Heart right ventricle (tissue), 16 donors: Measurements from ENCODE around the gene RPS8. TPM values are rescaled to one million over a fixed set of nuclear protein-coding genes. Genes with fewer than 3 reads are reported as not detected.
A peak's percentile ranks its signal among the peaks of the same experiment; 100 is the strongest.

Experiments used
- ATAC-seq, 8 donors: fragments of 200-7000 bp; cut with Tn5 transposase; one replicate each; pipeline ENCODE4 v1.9.1; 2020; ENCODE audit warnings: mild to moderate bottlenecking in 8 of 8, moderate library complexity in 8 of 8, moderate number of reproducible peaks in 1 of 8
- DNase-seq, 2 donors: peaks; one replicate each; pipeline ENCODE4 v3.0.0-alpha.2; 2020
- H3K27ac ChIP-seq, 10 donors: fragments of 200-600 bp; sonication (generic) in 2 of 10; one replicate each; pipeline versions ENCODE4 v1.5.0 to v1.8.0; 2020 to 2022; ENCODE audit warnings: mild to moderate bottlenecking in 3 of 10
- H3K27me3 ChIP-seq, 7 donors: fragments of 200-600 bp; one replicate each; pipeline ENCODE4 v1.8.0; 2021 to 2022; ENCODE audit warnings: mild to moderate bottlenecking in 2 of 7
- H3K36me3 ChIP-seq, 9 donors: fragments of 200-600 bp; sonication (generic) in 1 of 9; one replicate each; pipeline versions ENCODE4 v1.5.0 to v1.8.0; 2020 to 2022; ENCODE audit warnings: mild to moderate bottlenecking in 2 of 9
- H3K4me1 ChIP-seq, 9 donors: fragments of 200-600 bp; sonication (generic) in 1 of 9; one replicate each; pipeline versions ENCODE4 v1.5.0 to v1.8.0; 2020 to 2022; ENCODE audit warnings: mild to moderate bottlenecking in 4 of 9
- H3K4me3 ChIP-seq, 10 donors: fragments of 200-600 bp; sonication (generic) in 2 of 10; one replicate each; pipeline versions ENCODE4 v1.5.0 to v1.8.0; 2020 to 2022; ENCODE audit warnings: mild to moderate bottlenecking in 7 of 10, moderate library complexity in 2 of 10
- H3K9me3 ChIP-seq, 11 donors: fragments of 200-600 bp in 10 of 11; sonication (generic) in 2 of 11; one replicate each; pipeline versions ENCODE4 v1.5.0 to v1.8.0; 2013 to 2022; ENCODE audit warnings: mild to moderate bottlenecking in 2 of 11, control low read depth in 1 of 11, moderate library complexity in 1 of 11
- CTCF ChIP-seq, 9 donors: fragments of 200-600 bp; sonication (generic) in 2 of 9; IDR thresholded peaks; one replicate each; pipeline versions ENCODE4 v1.5.0 to v1.8.0; 2021 to 2022; ENCODE audit warnings: antibody characterized with exemption in 9 of 9, mild to moderate bottlenecking in 5 of 9, moderate library complexity in 1 of 9
- WGBS, 2 donors: extraction: QIAGEN DNeasy Blood & Tissue Kit; methylation state at CpG; one replicate each; pipeline ENCODE4 v1.1.7; 2013; ENCODE audit warnings: inconsistent platforms in 1 of 2; 5-methylcytosine and 5-hydroxymethylcytosine counted together
- intact Hi-C, 10 donors: fragments of 100-400 bp; cut with DNase I; formaldehyde crosslinking; loops; one replicate each; pipeline versions ENCODE4 v1.11.1 to v1.14.2; 2022
- polyA plus RNA-seq, 2 donors: library from polyadenylated mRNA; stranded (reverse); fragments of 200-250 nt; gene quantifications; one replicate each; pipeline ENCODE4 v1.2.3, GENCODE V29; 2013
- total RNA-seq, 10 donors: library from RNA; stranded (reverse); fragmentation: NEBNext Ultra II Directional in 3 of 10; extraction: Animal tissue kit (Norgen Biotek cat#: 25700) in 3 of 10; gene quantifications; one replicate each; pipeline versions ENCODE4 v1.2.1 to v1.2.4, GENCODE V29; 2021 to 2023
- donor health status: Arrhythmogenic right ventricular cardiomyopathy.
- donor health status: ischemic (EF 13 %, LVEDD 7.1; RV severe dilation, severe dysfunction).
- donor health status: healthy with polysubstance abuse.
- donor health status: DM: no; HTN: yes; CAD: no.
- donor health status: DM: no; HTN: no; CAD: no.
- donor health status: ischemic (EF 25% LVEDD 6.9; RV normal size, moderate dysfunction).
- donor health status: ischemic (EF 25% LVEDD 5.7; RV mildly dilated, moderate dysfunction).
- donor health status: healthy.
- donor health status: DM: yes; HTN: yes; CAD: no.
- donor health status: Ischemic cardiomyopathy.
- donor health status: ischemic (EF 35%, LVEDD 5.7; RV mildly dilated, moderate dysfunction).
- donor health status: nonischemic (EF 11% LVEDD 7.7; RV severe dilation, severe dysfunction).
- donor health status: DM: yes; HTN: yes; CAD: no.
- donor health status: PGD.
- donor health status: ischemic (EF 29% LVEDD 5.4; RV normal size, mild dysfunction).
- donor health status: nonischemic (EF 23%, LVEDD 6.1; RV moderate dilation, normal function).

The RPS8 gene
- total and polyA plus RNA-seq, 12 donors = 587 to 1,942 (median 729) TPM

DNA sequence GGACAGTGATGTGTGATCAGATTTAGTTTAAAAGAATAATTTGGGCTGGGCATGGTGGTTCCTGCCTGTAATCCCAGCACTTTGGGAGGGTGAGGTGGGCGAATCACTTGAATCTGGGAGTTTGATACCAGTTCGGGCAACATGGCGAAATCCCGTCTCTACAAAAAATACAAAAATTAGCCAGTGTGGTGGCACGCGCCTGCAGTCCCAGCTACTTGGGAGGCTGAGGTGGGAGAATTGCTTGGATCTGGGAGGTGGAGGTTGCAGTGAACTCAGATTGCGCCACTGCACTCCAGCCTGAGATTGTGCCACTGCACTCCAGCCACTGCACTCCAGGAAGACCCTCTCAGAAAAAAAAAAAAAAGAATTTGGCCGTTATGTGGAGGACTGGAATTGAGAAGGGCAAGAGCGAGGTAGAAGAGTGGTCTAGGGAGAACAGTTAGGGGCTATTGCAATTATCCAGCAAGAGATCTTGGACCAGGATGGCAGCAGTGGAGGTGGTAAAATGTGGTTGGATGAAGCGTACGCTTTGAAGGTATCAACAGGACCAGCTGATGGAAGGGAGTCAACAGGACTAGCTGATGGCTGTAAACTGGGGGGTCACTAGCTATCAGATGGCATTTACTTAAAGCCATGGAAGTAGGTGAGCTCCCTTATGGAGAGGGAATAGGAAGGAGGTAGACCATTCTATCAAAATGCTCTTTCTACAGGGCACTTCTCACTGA lies 42.6 kb downstream of the RPS8 start:
- Histone ChIP-seq H3K36me3 (peaks cover 0 to 26% (median 0%) of the 10 kb centered on the region in 9 donors), H3K9me3 (no peaks in the 10 kb centered on the region), H3K4me1 (peaks cover 7 to 46% (median 22%) of the 10 kb centered on the region in 9 donors), H3K4me3 (no peak overlapping the region), H3K27ac (peak overlapping the region in 2 of 10 donors; percentile 92 to 97), H3K27me3 (no peaks in the 10 kb centered on the region)
- intact Hi-C loops = loop anchor here in 1 of 10 donors (2.0 kb wide), 1 partner anchor 17 kb away; the partner anchor contains the start of gene PLK3
- DNase-seq (peak in 1 of 2 donors; percentile 1), ATAC-seq (no peak)
- 97 to 98% methylated on average over 11 of the region's 11 CpGs for WGBS, 2 donors
- no peak for TF ChIP-seq CTCF (IDR thresholded peaks at IDR 0.05)

DNA sequence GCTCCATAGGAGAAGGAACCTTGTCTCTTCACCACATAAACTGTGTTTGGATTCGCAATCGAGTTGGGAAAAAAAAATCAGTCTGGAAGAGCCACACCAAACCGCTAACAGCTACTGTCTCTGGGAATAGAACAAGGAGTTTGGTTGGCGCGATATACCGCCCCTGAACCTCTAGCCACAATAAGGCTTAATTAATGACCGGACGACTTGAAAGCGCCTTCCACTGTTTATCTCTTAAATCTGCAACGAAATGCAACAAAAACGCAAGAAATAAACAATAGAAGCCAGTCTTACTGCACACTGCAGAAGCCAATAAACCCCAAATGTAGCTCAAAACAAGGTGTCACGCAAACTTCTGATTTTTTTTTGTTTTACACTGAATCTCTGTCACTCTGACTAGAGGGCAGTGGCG lies 43.9 kb downstream of the RPS8 start:
- TF ChIP-seq CTCF (IDR thresholded peaks at IDR 0.05) = peak in 2 of 9 donors; percentile 28 to 36
- ATAC-seq = peak in 6 of 8 donors; percentile 8 to 32 (median 17)
- Histone ChIP-seq H3K27me3 (no peaks in the 10 kb centered on the region), H3K36me3 (peaks cover 0 to 16% (median 0%) of the 10 kb centered on the region in 9 donors), H3K9me3 (no peaks in the 10 kb centered on the region), H3K27ac (peak overlapping the region; percentile 85 to 99 (median 96)), H3K4me3 (peak overlapping the region; percentile 47 to 76 (median 64)), H3K4me1 (peaks cover 7 to 36% (median 13%) of the 10 kb centered on the region in 9 donors)
- 2% methylated on average over 13 of the region's 13 CpGs for WGBS, 2 donors
- intact Hi-C loops = loop anchor here in 1 of 10 donors (2.0 kb wide), 1 partner anchor 18 kb away; the partner anchor contains the start of gene PLK3
- peak in 1 of 2 donors; percentile 1 for DNase-seq

DNA sequence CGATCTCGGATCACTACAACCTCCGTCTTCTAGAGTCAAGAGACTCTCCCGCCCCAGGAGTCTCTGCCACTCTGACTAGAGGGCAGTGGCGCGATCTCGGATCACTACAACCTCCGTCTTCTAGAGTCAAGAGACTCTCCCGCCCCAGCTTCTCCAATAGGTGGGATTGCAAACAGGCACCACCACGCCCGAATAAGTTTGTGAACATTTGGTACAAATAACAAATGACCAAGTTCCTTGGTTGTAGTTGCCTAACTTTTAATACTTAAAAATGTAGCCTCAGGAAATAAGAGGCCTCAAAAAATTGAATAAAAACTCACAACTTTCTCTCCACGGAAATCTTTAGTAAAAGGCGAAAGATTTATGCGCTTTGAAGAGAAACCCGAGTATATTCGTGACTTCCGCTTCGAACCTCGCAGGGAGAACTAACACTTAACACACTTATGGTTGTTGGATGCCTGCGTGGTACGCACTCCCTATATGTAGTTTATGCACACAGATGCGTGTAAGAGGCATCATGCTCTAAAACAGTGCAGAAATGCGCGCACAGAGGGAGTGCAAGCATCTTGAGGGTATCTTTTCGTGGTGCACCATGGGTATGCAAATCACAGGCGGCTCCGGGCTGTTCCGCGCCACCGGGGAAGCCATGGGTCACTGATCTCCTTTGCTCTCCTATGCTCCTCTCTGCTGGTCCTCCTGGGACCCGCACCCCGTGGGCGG lies 44.4 kb downstream of the RPS8 start:
- WGBS, 2 donors = 0% methylated on average over 33 of the region's 33 CpGs
- intact Hi-C loops = loop anchor here in 4 of 10 donors (2.0 to 5.0 kb wide), 4 partner anchors 19 to 483 kb away; partner anchors contain the start of genes BEST4 (in 1 of the 4) and PLK3 (in 1 of the 4)
- ATAC-seq = peak; percentile 88 to 95 (median 92)

More for the DNA sequence above, 44.4 kb downstream of the RPS8 start:
- TF ChIP-seq CTCF (IDR thresholded peaks at IDR 0.05) = peak in 3 of 9 donors; percentile 24 to 35 (median 33)
- Histone ChIP-seq H3K4me1 (peaks cover 7 to 30% (median 12%) of the 10 kb centered on the region in 9 donors), H3K9me3 (no peaks in the 10 kb centered on the region), H3K36me3 (peaks cover 0 to 15% (median 0%) of the 10 kb centered on the region in 9 donors), H3K4me3 (peak overlapping the region; percentile 47 to 76 (median 64)), H3K27ac (peak overlapping the region; percentile 85 to 99 (median 96)), H3K27me3 (no peaks in the 10 kb centered on the region)
- DNase-seq = peak; percentile 79 to 84
